Measurements from ENCODE around the gene ABCF2. TPM values are rescaled to one million over a fixed set of nuclear protein-coding genes. Genes with fewer than 3 reads are reported as not detected.

ABCF2 gene
- total and polyA plus RNA-seq, 11 donors = 15.9 to 58.4 (median 33.0) TPM

DNA sequence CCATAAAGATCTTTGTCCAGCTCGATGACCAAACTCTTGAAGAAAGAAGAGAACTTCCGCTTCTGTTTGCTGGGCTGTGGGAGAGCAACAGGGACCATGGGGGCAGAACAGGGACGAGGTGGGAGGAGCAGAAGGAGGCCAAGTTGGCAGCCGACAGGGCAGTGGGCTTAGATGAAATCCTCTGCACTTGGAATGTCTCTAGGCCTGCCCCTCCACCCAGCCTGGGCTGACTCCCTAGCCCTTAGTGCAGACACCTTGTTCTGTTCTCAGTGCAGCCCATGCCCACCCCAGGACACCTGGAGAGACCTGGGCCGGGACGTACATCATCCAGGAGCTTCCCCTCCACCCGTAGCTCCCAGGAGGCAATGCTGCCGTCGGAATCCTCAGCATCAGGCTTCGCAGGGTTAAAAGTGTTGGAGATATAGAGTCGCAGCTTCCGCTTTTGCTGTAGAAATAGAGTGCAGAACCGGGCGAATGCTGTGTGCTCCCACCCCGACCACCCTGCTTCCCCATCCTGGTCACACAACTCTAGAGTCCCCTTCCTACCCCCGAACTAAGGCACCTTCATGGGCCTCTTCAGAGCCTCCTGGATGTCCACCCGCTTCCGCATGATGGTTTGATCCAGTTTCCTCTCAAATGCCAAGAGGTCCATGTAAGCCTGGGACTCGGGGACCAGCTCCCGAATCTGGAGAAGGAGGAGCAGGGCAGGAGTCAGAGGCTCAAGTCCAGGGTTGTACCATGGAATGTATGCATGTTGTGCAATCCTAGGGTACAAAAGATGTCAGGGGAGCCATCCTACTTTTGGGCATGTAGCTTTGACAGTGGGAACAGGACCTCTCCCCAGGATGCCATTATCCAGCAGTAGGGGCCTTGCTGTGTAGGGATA is 15.4 kb upstream of the ABCF2 start:
- Histone ChIP-seq H3K4me1 (peaks cover 4 to 60% (median 38%) of the 10 kb centered on the region in 12 donors), H3K27me3 (peaks cover 0 to 30% (median 7%) of the 10 kb centered on the region in 9 donors), H3K27ac (no peak overlapping the region), H3K9me3 (no peaks in the 10 kb centered on the region), H3K4me3 (no peak overlapping the region), H3K36me3 (peaks cover 0 to 51% (median 45%) of the 10 kb centered on the region in 9 donors)
- no peak for TF ChIP-seq POLR2A (IDR thresholded peaks at IDR 0.05)
- TF ChIP-seq, protein P1, sequence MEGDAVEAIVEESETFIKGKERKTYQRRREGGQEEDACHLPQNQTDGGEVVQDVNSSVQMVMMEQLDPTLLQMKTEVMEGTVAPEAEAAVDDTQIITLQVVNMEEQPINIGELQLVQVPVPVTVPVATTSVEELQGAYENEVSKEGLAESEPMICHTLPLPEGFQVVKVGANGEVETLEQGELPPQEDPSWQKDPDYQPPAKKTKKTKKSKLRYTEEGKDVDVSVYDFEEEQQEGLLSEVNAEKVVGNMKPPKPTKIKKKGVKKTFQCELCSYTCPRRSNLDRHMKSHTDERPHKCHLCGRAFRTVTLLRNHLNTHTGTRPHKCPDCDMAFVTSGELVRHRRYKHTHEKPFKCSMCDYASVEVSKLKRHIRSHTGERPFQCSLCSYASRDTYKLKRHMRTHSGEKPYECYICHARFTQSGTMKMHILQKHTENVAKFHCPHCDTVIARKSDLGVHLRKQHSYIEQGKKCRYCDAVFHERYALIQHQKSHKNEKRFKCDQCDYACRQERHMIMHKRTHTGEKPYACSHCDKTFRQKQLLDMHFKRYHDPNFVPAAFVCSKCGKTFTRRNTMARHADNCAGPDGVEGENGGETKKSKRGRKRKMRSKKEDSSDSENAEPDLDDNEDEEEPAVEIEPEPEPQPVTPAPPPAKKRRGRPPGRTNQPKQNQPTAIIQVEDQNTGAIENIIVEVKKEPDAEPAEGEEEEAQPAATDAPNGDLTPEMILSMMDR (IDR thresholded peaks at IDR 0.05) = no peak
- intact Hi-C loops (cut with DNase I) = loop anchor here in 8 of 10 donors (5.0 to 10.0 kb wide), 4 partner anchors 60 to 120 kb away; no protein-coding TSS in a partner anchor
- WGBS, 4 donors = 57 to 63% (median 61%) methylated on average over 15 to 20 of the region's 20 CpGs
- ATAC-seq (no peak), DNase-seq (no peak)

DNA sequence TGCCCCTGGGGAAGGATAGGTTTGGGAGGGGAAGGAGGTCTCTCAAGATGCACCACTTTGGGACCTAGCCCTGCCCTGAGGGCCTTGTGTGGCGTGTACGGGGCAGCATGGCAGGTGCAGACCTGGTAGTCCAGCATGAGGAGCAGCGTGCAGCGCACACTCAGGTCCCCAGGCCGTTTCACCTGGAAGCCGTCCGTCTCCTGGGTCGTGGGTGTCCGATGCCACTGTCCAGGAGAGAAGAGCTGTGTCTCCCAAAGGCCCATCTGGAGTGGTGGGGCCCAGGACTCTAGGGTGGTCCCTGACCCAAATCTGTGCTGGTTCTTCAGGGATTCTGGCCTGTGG is 14.7 kb upstream of the ABCF2 start:
- no peak for ATAC-seq
- DNase-seq = no peak
- Histone ChIP-seq H3K36me3 (peaks cover 0 to 58% (median 51%) of the 10 kb centered on the region in 9 donors), H3K4me3 (no peak overlapping the region), H3K27me3 (peaks cover 0 to 23% (median 7%) of the 10 kb centered on the region in 9 donors), H3K27ac (peak overlapping the region in 3 of 12 donors; percentile 31 to 55 (median 44)), H3K9me3 (no peaks in the 10 kb centered on the region), H3K4me1 (peaks cover 4 to 53% (median 31%) of the 10 kb centered on the region in 12 donors)
- intact Hi-C loops (cut with DNase I) = loop anchor here in 8 of 10 donors (5.0 to 10.0 kb wide), 4 partner anchors 61 to 119 kb away; no protein-coding TSS in a partner anchor
- 86 to 91% (median 90%) methylated on average over 8 to 9 of the region's 9 CpGs for WGBS, 4 donors
- no peak for TF ChIP-seq POLR2A (IDR thresholded peaks at IDR 0.05)
- TF ChIP-seq, protein P1 (IDR thresholded peaks at IDR 0.05) = no peak

DNA sequence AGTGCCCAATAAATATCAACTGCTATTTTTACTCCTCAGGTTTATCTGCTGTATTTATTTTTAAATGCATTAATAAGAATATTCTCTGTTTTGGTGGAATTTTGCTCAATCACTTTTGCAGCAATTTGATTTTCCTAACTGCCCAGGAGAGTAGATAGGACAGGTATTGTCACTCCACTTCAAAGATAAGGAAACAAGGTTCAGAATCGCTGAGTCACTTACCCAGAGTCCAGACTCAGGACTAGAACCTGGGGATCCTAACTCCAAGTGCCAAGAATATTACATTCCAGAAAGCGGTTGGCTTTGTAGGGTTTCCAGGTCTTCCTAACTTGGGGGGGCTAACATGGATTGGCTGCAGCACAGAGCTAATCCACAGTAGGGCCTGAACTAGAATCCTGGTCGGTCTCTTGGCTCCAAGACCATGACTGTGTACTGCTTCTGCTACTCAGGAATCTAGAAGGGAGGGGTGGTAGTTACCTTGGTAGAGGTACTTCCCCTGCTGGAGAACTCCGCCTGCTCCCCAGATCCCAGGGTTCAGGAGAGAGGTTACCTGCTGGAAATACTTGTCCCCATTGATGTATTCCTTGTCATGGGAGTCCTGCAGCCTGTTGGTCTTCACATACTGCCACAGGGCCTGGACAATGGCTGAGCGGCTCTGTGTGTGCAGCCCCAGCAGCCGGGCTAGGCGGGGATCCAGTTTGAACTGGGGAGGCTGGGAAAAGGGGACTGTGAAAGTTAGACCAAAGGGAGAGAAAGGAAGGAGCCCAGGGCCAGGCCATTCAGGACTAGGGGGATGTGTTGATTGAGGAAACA is 14.1 kb upstream of the ABCF2 start:
- ATAC-seq (no peak), DNase-seq (no peak)
- H3K36me3 ChIP-seq = peaks cover 0 to 64% (median 56%) of the 10 kb centered on the region in 9 donors
- intact Hi-C loops (cut with DNase I) = loop anchor here in 8 of 10 donors (5.0 to 10.0 kb wide), 4 partner anchors 61 to 119 kb away; no protein-coding TSS in a partner anchor
- no peak overlapping the region for H3K4me3 ChIP-seq
- peak overlapping the region in 8 of 12 donors; percentile 6 to 63 (median 42) for H3K27ac ChIP-seq
- H3K9me3 ChIP-seq = no peaks in the 10 kb centered on the region
- TF ChIP-seq POLR2A (IDR thresholded peaks at IDR 0.05) = no peak
- TF ChIP-seq, protein P1 (IDR thresholded peaks at IDR 0.05) = no peak
- 73 to 88% (median 80%) methylated on average over 6 to 7 of the region's 7 CpGs for WGBS, 4 donors
- H3K4me1 ChIP-seq = peaks cover 4 to 47% (median 25%) of the 10 kb centered on the region in 12 donors
- H3K27me3 ChIP-seq = peaks cover 0 to 18% (median 7%) of the 10 kb centered on the region in 9 donors

Data from heart left ventricle (tissue), 16 donors.